ENCODE data around the gene PPFIA1. TPM values are rescaled to one million over a fixed set of nuclear protein-coding genes. Genes with fewer than 3 reads are reported as not detected.
A peak's percentile ranks its signal among the peaks of the same experiment; 100 is the strongest.

The PPFIA1 gene
- total and polyA plus RNA-seq, 2 of the 13 experiments (the other 11 are each of a cell fraction or from before 2014, with no cell fraction given) = 29.9 to 45.2 TPM

DNA sequence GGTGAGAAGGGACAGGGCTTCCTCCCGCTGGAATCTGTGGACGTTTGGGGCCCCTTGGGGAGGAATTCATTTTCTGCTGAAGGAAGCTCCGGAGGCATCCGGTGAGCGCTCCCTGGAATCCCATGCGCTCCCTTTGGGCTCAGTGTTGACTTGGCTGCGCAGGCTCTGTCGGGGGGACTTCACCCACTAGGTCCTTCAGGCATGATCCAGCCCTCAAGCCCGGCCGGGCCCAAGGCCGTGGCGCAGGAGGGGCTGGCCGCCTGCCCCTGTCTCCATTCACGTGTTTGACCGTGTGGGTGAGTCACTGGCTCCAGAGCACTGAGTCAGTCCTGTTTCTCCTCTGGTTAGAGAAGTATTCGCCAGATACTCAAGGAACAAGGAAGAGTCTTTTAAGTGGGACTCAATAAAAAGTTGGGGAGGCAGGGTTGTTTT is 129.2 kb downstream of the PPFIA1 start (continued):
- no peak for TF ChIP-seq PRDM4 (CRISPR knock-in tag; IDR thresholded peaks at IDR 0.05; ENCODE audit: borderline replicate concordance)
- peak; percentile 58 for TF ChIP-seq XRCC5 (optimal IDR thresholded peaks at IDR 0.05; ENCODE audit: low read length)
- no peak for TF ChIP-seq JUNB (CRISPR knock-in tag; IDR thresholded peaks at IDR 0.05; ENCODE audit: borderline replicate concordance)
- no peak for TF ChIP-seq ZNF790 (CRISPR knock-in tag; IDR thresholded peaks at IDR 0.05; ENCODE audit: borderline replicate concordance)
- TF ChIP-seq ETV5 (CRISPR knock-in tag; IDR thresholded peaks at IDR 0.05; ENCODE audit: borderline replicate concordance) = peak; percentile 32; the same call in 1 of the 2 replicates
- TF ChIP-seq, protein P1, sequence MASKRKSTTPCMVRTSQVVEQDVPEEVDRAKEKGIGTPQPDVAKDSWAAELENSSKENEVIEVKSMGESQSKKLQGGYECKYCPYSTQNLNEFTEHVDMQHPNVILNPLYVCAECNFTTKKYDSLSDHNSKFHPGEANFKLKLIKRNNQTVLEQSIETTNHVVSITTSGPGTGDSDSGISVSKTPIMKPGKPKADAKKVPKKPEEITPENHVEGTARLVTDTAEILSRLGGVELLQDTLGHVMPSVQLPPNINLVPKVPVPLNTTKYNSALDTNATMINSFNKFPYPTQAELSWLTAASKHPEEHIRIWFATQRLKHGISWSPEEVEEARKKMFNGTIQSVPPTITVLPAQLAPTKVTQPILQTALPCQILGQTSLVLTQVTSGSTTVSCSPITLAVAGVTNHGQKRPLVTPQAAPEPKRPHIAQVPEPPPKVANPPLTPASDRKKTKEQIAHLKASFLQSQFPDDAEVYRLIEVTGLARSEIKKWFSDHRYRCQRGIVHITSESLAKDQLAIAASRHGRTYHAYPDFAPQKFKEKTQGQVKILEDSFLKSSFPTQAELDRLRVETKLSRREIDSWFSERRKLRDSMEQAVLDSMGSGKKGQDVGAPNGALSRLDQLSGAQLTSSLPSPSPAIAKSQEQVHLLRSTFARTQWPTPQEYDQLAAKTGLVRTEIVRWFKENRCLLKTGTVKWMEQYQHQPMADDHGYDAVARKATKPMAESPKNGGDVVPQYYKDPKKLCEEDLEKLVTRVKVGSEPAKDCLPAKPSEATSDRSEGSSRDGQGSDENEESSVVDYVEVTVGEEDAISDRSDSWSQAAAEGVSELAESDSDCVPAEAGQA (IDR thresholded peaks at IDR 0.05; ENCODE audit: low read depth) = no peak
- TF ChIP-seq, protein P1 (CRISPR knock-in tag; IDR thresholded peaks at IDR 0.05; ENCODE audit: borderline replicate concordance) = no peak
- no peak for TF ChIP-seq ZNF839 (CRISPR knock-in tag; IDR thresholded peaks at IDR 0.05; ENCODE audit: borderline replicate concordance)
- TF ChIP-seq ZNF761 (CRISPR knock-in tag; conservative IDR thresholded peaks at IDR 0.05) = no peak
- TF ChIP-seq, protein P2, sequence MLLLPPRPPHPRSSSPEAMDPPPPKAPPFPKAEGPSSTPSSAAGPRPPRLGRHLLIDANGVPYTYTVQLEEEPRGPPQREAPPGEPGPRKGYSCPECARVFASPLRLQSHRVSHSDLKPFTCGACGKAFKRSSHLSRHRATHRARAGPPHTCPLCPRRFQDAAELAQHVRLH (CRISPR knock-in tag; IDR thresholded peaks at IDR 0.05; ENCODE audit: borderline replicate concordance, low read depth) = peak; percentile 25; the same call in 1 of the 2 replicates
- no peak for TF ChIP-seq ZNF10 (CRISPR knock-in tag; IDR thresholded peaks at IDR 0.05; ENCODE audit: borderline replicate concordance, low read depth)
- TF ChIP-seq ZNF547 (CRISPR knock-in tag; IDR thresholded peaks at IDR 0.05) = no peak; the same call in 1 of the 2 replicates
- peak; percentile 64 for TF ChIP-seq SALL1 (CRISPR knock-in tag; IDR thresholded peaks at IDR 0.05)
- TF ChIP-seq PHF20 (CRISPR knock-in tag; IDR thresholded peaks at IDR 0.05) = peak; percentile 51; the same call in 1 of the 2 replicates
- no peak for TF ChIP-seq ZNF468 (CRISPR knock-in tag; IDR thresholded peaks at IDR 0.05)
- TF ChIP-seq REST (IDR thresholded peaks at IDR 0.05; ENCODE audit: borderline replicate concordance in 1 of 2, low read depth in 1 of 2, low read length in 2 of 2) = no peak

All from HepG2 (cell line).